HepG2 (cell line): ENCODE measurements around the gene MICB. TPM values are rescaled to one million over a fixed set of nuclear protein-coding genes. Genes with fewer than 3 reads are reported as not detected.

Source experiments
- ATAC-seq: fragments of 200-7000 bp; cut with Tn5 transposase; 3 replicates; pipeline ENCODE4 v1.9.1; 2020; ENCODE audit warnings: mild to moderate bottlenecking, moderate library complexity
- BruUV-seq: library from RNA; stranded (reverse); fragments of 400-500 nt; replicated peaks from 2 replicates; lab custom pipeline; 2021; lab: Mats Ljungman, UMichigan
- CTCF ChIA-PET: fragments of 300-600 bp; formaldehyde crosslinking; extraction: SDS; loops from one replicate; lab custom pipeline; 2021; ENCODE audit warnings: low total read pairs, inconsistent platforms, low intra/inter-chr PET ratio; lab: Yijun Ruan, JAX
- POLR2A ChIA-PET: fragments of 350-600 bp; sonication (Branson Sonifier 250); formaldehyde crosslinking; loops from one replicate; lab custom pipeline; 2020; ENCODE audit warnings: antibody characterized with exemption, inconsistent platforms; lab: Yijun Ruan, JAX
- DNase-seq: peaks from one replicate; pipeline ENCODE4 v3.0.0-alpha.2; 2015; ENCODE audit warnings: low spot score
- FAIRE-seq: peaks from 3 replicates; lab custom pipeline; 2011; peaks lifted over from hg19 to GRCh38; lab: Jason Lieb, UNC
- H2AFZ ChIP-seq: one replicate; pipeline ENCODE4 v1.6.1; 2011; ENCODE audit warnings: low read length, inconsistent platforms
- H3K27ac ChIP-seq: fragments of 300-600 bp; 3 replicates; pipeline ENCODE4 v1.8.0; 2011; ENCODE audit warnings: mixed run types, mild to moderate bottlenecking, mixed read lengths, low read length, inconsistent platforms; ENCODE audit not compliant: insufficient read depth; ENCODE audit errors: extremely low read length
- H3K27me3 ChIP-seq, 2 experiments: fragments of 200-600 bp in 1 of 2; 2 replicates in 1 of 2; 3 replicates in 1 of 2; pipeline versions ENCODE4 v1.6.0 to v1.8.0; 2011; ENCODE audit warnings: low read length in 2 of 2, mild to moderate bottlenecking in 2 of 2, moderate library complexity in 2 of 2, inconsistent platforms in 1 of 2; ENCODE audit not compliant: insufficient read depth in 2 of 2, control insufficient read depth in 1 of 2
- H3K36me3 ChIP-seq, 2 experiments: fragments of 200-600 bp in 1 of 2; replicated peaks in 1 of 2; 2 replicates in 1 of 2; 3 replicates in 1 of 2; pipeline versions ENCODE4 v1.5.1 to v1.8.0; 2011; ENCODE audit warnings: low read length in 2 of 2, inconsistent platforms in 1 of 2; ENCODE audit not compliant: insufficient read depth in 2 of 2, control insufficient read depth in 1 of 2
- H3K4me1 ChIP-seq: 2 replicates; pipeline ENCODE4 v1.5.1; 2012; ENCODE audit warnings: low read length, inconsistent platforms; ENCODE audit not compliant: insufficient read depth
- H3K4me2 ChIP-seq: 2 replicates; pipeline ENCODE4 v1.6.0; 2011; ENCODE audit warnings: low read depth, low read length, inconsistent platforms
- H3K4me3 ChIP-seq, 3 experiments: fragments of 200-600 bp in 1 of 3; sonication (generic), shearing (Covaris generic) in 1 of 3; replicated peaks in 1 of 3; 2 replicates each; pipeline ENCODE4 v1.5.1; 2011 to 2016; ENCODE audit warnings: low read length in 3 of 3, inconsistent platforms in 2 of 3, low read depth in 2 of 3, mild to moderate bottlenecking in 2 of 3, control low read depth in 1 of 3, mixed read lengths in 1 of 3; ENCODE audit not compliant: insufficient read depth in 1 of 3
- H3K79me2 ChIP-seq: one replicate; pipeline ENCODE4 v1.6.1; 2011; ENCODE audit warnings: low read length, inconsistent platforms; ENCODE audit not compliant: insufficient read depth
- H3K9ac ChIP-seq: 2 replicates; pipeline ENCODE4 v1.6.0; 2011; ENCODE audit warnings: mild to moderate bottlenecking, low read depth, low read length, inconsistent platforms; ENCODE audit not compliant: insufficient read depth
- H3K9me3 ChIP-seq: 2 replicates; pipeline ENCODE4 v1.5.1; 2012; ENCODE audit warnings: mild to moderate bottlenecking, low read length
- H4K20me1 ChIP-seq: 2 replicates; pipeline ENCODE4 v1.6.0; 2011; ENCODE audit warnings: inconsistent platforms, mild to moderate bottlenecking, low read length, moderate library complexity; ENCODE audit not compliant: insufficient read depth
- GATAD2A ChIP-seq: IDR thresholded peaks from 2 replicates; pipeline ENCODE4 v1.6.1; 2016
- SIX4 ChIP-seq: sonication (generic); formaldehyde crosslinking; IDR thresholded peaks from 2 replicates; pipeline ENCODE4 v1.4.0; 2020; ENCODE audit warnings: missing genetic modification reagents
- SKIL ChIP-seq: sonication (generic); formaldehyde crosslinking; IDR thresholded peaks from 2 replicates; pipeline ENCODE4 v1.8.0; 2022; ENCODE audit warnings: missing genetic modification reagents, mild to moderate bottlenecking, moderate library complexity, borderline replicate concordance
- SMAD1 ChIP-seq: sonication (generic); formaldehyde crosslinking; IDR thresholded peaks from 2 replicates; pipeline ENCODE4 v1.4.0; 2020; ENCODE audit warnings: missing genetic modification reagents, low read depth, mild to moderate bottlenecking, borderline replicate concordance
- U2AF1 ChIP-seq: fragments of 200-400 bp; formaldehyde crosslinking; optimal IDR thresholded peaks from 2 replicates; pipeline ENCODE3; 2017; ENCODE audit warnings: mild to moderate bottlenecking, low read depth, low read length
- ZNF281 ChIP-seq: sonication (generic); formaldehyde crosslinking; IDR thresholded peaks from 2 replicates; pipeline ENCODE4 v1.4.0; 2020; ENCODE audit warnings: missing genetic modification reagents, borderline replicate concordance
- WGBS: methylation state at CpG from one replicate; pipeline ENCODE4 v1.1.6; 2017; ENCODE audit warnings: low lambda C conversion rate; 5-methylcytosine and 5-hydroxymethylcytosine counted together
- in situ Hi-C: cut with HindIII; loops from 2 replicates; pipeline ENCODE4 v1.10.0; 2017; ENCODE audit warnings: low pct_unique_long_range_greater_than_20kb; ENCODE audit not compliant: extremely low pct_ligation_motif_present
- intact Hi-C: fragments of 100-400 bp; cut with micrococcal nuclease; formaldehyde crosslinking; loops from one replicate; pipeline ENCODE4 v1.10.0; 2022; ENCODE audit not compliant: unreplicated experiment
- polyA plus RNA-seq, 8 experiments: library from polyadenylated mRNA; depleted of rRNA in 3 of 8; stranded (reverse) in 7 of 8; unstranded in 1 of 8; fragments of >200 nt; fragmentation: Illumina TruSeq in 4 of 8; extraction: Trizol in 4 of 8; gene quantifications; 2 replicates each; pipeline versions ENCODE4 v1.2.1 to v1.2.3, GENCODE V29; 2011 to 2016; ENCODE audit warnings: low read depth in 4 of 8, missing spikeins in 1 of 8, mixed read lengths in 1 of 8; ENCODE audit not compliant: insufficient read depth in 1 of 8
- total RNA-seq, 5 experiments: library from RNA; depleted of rRNA; stranded (reverse); fragments of >200 nt; fragmentation: Illumina TruSeq; extraction: Trizol; gene quantifications; 2 replicates each; pipeline ENCODE4 v1.2.3, GENCODE V29; 2016; ENCODE audit warnings: low read depth in 1 of 5
- TF ChIP-seq, protein P1 (sequence below): sonication (generic); formaldehyde crosslinking; IDR thresholded peaks from one replicate; pipeline ENCODE4 v1.5.1; 2020; ENCODE audit warnings: mild to moderate bottlenecking, missing genetic modification reagents; ENCODE audit errors: not compliant biosample characterization
- TF ChIP-seq, protein P2 (sequence below): sonication (generic); formaldehyde crosslinking; IDR thresholded peaks from 2 replicates; pipeline ENCODE4 v1.4.0; 2020; ENCODE audit warnings: mild to moderate bottlenecking, low read depth, missing genetic modification reagents

Gene MICB
- total and polyA plus RNA-seq, 2 of the 13 experiments (the other 11 are each of a cell fraction or from before 2014, with no cell fraction given): 12.5 to 12.8 TPM

- ATAC-seq (no peak), DNase-seq (no peak), FAIRE-seq (peak; percentile 12)
- Histone ChIP-seq H4K20me1 (no peaks in the 10 kb centered on the region), H3K36me3 (no peaks in the 10 kb centered on the region), H3K27ac (no peak overlapping the region), H3K79me2 (no peaks in the 10 kb centered on the region), H2AFZ (no peak overlapping the region), H3K4me2 (no peak overlapping the region), H3K9me3 (no peaks in the 10 kb centered on the region), H3K4me3 (no peak overlapping the region), H3K4me1 (peaks cover 17% of the 10 kb centered on the region), H3K27me3 (peaks cover 0 to 16% of the 10 kb centered on the region in 2 experiments; a peak in 3 of 5 replicates), H3K9ac (no peak overlapping the region)
- ChIA-PET CTCF (no interaction called here), POLR2A (no interaction called here)
- intact Hi-C loops: no loop called here
- in situ Hi-C loops: no loop called here
- no TSS peak for BruUV-seq
- WGBS: 79% methylated on average over 7 of the region's 7 CpGs
- TF ChIP-seq, protein P1, sequence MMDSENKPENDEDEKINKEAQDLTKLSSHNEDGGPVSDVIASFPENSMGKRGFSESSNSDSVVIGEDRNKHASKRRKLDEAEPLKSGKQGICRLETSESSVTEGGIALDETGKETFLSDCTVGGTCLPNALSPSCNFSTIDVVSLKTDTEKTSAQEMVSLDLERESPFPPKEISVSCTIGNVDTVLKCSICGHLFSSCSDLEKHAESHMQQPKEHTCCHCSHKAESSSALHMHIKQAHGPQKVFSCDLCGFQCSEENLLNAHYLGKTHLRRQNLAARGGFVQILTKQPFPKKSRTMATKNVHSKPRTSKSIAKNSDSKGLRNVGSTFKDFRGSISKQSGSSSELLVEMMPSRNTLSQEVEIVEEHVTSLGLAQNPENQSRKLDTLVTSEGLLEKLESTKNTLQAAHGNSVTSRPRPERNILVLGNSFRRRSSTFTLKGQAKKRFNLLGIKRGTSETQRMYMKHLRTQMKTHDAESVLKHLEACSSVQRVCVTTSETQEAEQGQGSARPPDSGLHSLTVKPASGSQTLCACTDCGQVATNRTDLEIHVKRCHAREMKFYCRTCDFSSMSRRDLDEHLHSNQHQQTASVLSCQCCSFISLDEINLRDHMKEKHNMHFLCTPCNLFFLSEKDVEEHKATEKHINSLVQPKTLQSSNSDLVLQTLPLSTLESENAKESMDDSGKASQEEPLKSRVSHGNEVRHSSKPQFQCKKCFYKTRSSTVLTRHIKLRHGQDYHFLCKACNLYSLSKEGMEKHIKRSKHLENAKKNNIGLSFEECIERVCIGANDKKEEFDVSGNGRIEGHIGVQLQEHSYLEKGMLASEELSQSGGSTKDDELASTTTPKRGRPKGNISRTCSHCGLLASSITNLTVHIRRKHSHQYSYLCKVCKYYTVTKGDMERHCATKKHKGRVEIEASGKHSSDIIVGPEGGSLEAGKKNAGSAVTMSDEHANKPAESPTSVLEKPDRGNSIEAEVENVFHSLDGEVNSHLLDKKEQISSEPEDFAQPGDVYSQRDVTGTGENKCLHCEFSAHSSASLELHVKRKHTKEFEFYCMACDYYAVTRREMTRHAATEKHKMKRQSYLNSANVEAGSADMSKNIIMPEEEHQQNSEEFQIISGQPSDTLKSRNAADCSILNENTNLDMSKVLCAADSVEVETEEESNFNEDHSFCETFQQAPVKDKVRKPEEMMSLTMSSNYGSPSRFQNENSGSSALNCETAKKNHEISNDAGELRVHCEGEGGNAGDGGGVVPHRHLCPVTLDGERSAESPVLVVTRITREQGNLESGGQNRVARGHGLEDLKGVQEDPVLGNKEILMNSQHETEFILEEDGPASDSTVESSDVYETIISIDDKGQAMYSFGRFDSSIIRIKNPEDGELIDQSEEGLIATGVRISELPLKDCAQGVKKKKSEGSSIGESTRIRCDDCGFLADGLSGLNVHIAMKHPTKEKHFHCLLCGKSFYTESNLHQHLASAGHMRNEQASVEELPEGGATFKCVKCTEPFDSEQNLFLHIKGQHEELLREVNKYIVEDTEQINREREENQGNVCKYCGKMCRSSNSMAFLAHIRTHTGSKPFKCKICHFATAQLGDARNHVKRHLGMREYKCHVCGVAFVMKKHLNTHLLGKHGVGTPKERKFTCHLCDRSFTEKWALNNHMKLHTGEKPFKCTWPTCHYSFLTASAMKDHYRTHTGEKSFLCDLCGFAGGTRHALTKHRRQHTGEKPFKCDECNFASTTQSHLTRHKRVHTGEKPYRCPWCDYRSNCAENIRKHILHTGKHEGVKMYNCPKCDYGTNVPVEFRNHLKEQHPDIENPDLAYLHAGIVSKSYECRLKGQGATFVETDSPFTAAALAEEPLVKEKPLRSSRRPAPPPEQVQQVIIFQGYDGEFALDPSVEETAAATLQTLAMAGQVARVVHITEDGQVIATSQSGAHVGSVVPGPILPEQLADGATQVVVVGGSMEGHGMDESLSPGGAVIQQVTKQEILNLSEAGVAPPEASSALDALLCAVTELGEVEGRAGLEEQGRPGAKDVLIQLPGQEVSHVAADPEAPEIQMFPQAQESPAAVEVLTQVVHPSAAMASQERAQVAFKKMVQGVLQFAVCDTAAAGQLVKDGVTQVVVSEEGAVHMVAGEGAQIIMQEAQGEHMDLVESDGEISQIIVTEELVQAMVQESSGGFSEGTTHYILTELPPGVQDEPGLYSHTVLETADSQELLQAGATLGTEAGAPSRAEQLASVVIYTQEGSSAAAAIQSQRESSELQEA (CRISPR knock-in tag): no peak
- TF ChIP-seq GATAD2A (CRISPR knock-in tag): no peak
- no peak for TF ChIP-seq SIX4 (CRISPR knock-in tag)
- TF ChIP-seq, protein P2, sequence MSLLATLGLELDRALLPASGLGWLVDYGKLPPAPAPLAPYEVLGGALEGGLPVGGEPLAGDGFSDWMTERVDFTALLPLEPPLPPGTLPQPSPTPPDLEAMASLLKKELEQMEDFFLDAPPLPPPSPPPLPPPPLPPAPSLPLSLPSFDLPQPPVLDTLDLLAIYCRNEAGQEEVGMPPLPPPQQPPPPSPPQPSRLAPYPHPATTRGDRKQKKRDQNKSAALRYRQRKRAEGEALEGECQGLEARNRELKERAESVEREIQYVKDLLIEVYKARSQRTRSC: no peak
- TF ChIP-seq U2AF1: no peak
- no peak for TF ChIP-seq SMAD1 (CRISPR knock-in tag)
- TF ChIP-seq SKIL (CRISPR knock-in tag): no peak
- TF ChIP-seq ZNF281 (CRISPR knock-in tag): no peak
Observed at GRCh38 chr6:31464252-31465184, 33.4 kb upstream of the MICB start.
